Stimulated activated effector memory CD8-positive, alpha-beta T cell treated with anti-CD3 and anti-CD28 coated beads, Interleukin-12 subunit alpha, Interleukin-12 subunit beta, amount 100 ng/mL, for 72 hours (primary cell): ENCODE data around the gene CCDC187.
A peak's percentile ranks its signal among the peaks of the same experiment; 100 is the strongest.

Experiments
- ATAC-seq: fragments of 150-1000 bp; cut with Tn5 transposase; 2 replicates; pipeline ENCODE4 v1.10.0; 2021
- DNase-seq, 2 donors: peaks; one replicate each; pipeline ENCODE4 v3.0.0; 2021 to 2022; ENCODE audit warnings: low spot score in 2 of 2
- H3K27ac Mint-ChIP-seq: one replicate; pipeline ENCODE4 v1.8.0; 2022; ENCODE audit warnings: mild to moderate bottlenecking, mixed read lengths
- H3K36me3 Mint-ChIP-seq: one replicate; pipeline ENCODE4 v1.8.0; 2022; ENCODE audit warnings: mild to moderate bottlenecking, mixed read lengths
- H3K4me1 Mint-ChIP-seq: one replicate; pipeline ENCODE4 v1.8.0; 2022; ENCODE audit warnings: mixed read lengths
- H3K4me3 Mint-ChIP-seq: one replicate; pipeline ENCODE4 v1.8.0; 2022; ENCODE audit warnings: mild to moderate bottlenecking, mixed read lengths
- H3K9me3 Mint-ChIP-seq: one replicate; pipeline ENCODE4 v1.8.0; 2022; ENCODE audit warnings: mixed read lengths

CCDC187 gene

DNA sequence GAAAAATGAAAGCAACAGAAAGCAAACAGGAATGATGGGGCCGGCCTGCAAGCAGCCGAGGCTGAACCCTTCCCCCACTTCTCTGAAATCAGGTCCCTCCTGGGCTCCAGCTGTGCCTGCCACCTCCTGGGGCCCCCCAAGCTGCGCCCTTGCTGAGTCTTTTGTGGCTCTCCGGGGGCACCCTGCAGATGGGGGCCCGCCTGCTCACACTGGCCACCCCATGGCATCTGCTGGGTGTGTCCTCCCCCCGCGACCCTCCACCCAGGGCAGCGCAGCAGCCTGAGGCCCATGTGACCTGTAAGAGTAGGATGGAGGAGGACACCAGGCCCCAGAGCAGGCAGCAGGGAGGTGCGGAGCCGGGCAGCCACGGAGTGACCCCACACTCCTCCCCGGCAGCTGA lies 29.2 kb upstream of the CCDC187 start:
- DNase-seq = no peak
- Mint-ChIP-seq H3K27ac (no peak overlapping the region), H3K4me3 (no peak overlapping the region), H3K36me3 (no peaks in the 10 kb centered on the region), H3K9me3 (no peaks in the 10 kb centered on the region), H3K4me1 (peaks cover 9% of the 10 kb centered on the region)
- ATAC-seq = no peak

DNA sequence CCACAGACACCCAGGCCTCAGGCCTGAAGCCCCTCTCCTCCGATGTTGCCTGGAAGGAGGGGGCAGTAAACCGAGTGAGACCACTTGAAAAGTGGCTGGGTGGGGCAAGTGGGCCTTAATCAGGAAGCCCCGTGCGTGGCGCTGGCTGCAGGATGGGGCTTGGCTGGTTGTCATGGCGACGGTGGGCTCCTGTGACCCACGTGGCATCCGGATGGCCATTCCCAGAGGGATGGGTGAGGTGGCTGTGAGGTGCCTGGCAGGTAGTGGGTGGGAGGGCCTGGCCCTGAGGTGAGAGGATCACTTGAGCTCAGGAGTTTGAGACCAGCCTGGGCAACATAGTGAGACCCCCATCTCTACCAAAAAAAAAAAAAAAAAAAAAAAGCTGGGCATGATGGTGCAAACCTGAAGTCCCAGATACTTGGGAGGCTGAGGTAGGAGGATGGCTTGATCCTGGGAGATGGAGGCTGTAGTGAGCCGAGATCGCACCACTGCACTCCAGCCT lies 28.6 kb upstream of the CCDC187 start:
- Mint-ChIP-seq H3K4me1 (peaks cover 9% of the 10 kb centered on the region), H3K4me3 (no peak overlapping the region), H3K9me3 (no peaks in the 10 kb centered on the region), H3K27ac (no peak overlapping the region), H3K36me3 (no peaks in the 10 kb centered on the region)
- ATAC-seq = no peak
- no peak for DNase-seq

DNA sequence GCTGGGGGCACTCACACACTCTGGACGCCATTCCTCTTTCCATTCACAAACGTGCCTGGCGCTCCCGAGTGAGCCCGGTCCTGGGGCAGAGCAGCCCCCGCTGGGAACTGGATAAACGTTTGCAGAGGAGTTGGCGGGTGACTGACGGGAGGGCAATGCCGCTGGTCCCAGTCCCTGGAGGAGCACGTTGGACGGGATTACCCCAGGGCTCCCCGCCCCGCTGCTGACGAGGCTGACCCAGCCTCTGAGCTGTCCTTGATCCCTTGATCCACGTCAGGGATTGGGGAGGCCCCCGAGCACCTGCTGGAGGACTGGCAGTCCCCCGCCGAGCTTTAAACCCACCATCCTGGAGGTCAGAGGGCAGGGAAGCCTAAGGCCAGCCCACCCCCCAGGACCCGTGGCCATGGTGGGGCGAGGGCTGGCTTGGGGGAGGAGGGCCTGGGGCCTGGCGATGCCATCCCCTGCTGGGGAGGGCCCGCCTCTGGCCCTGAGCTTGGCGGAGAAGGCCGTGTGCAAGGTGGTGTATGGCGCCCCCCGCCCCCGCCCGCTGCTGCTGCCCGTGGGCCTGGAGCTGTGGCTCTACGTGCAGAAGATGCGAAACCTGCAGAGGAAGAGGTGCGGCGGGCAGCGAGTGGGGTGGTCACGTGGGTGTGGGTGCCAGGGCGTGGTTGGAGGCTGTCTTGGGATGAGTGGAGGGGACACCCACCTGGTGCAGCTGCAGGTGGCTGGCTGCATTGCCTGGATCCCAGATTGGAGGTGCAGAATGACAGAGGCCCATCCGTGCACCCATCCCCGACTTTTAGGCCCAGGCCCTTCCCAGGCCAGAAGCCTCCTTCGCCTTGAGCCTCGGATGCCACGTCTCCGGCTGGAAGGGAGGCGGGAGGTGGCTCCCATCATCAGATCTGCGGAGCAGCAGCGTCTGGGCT lies 27.9 kb upstream of the CCDC187 start:
- H3K9me3 Mint-ChIP-seq = no peaks in the 10 kb centered on the region

DNA sequence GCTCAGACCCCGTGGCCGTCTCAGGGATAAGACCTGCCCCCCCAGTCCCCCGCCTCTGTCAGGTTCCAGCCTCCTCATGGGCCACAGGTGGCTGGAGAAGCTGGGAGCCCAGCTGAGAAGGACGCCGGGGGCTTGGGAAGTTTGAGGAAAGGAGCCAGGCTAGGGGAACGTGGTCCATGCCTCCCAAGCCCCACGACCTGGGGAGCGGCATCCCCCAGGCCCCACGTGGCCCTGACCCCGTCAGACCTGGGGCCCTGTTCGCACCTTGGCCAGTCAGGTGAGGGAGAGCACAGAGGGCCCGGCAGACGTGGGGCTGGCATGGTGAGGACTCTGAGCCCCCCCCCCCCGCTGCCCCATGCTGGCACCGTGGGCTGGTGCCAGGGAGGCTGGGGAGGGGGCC lies 27.1 kb upstream of the CCDC187 start:
- Mint-ChIP-seq H3K4me1 (peaks cover 9% of the 10 kb centered on the region), H3K9me3 (no peaks in the 10 kb centered on the region), H3K36me3 (no peaks in the 10 kb centered on the region), H3K27ac (no peak overlapping the region), H3K4me3 (no peak overlapping the region)
- DNase-seq (no peak), ATAC-seq (no peak)

More for the DNA sequence above, 27.9 kb upstream of the CCDC187 start:
- DNase-seq (no peak), ATAC-seq (no peak)
- H3K4me1 Mint-ChIP-seq = peaks cover 9% of the 10 kb centered on the region
- H3K4me3 Mint-ChIP-seq = no peak overlapping the region
- H3K36me3 Mint-ChIP-seq = no peaks in the 10 kb centered on the region
- no peak overlapping the region for H3K27ac Mint-ChIP-seq

DNA sequence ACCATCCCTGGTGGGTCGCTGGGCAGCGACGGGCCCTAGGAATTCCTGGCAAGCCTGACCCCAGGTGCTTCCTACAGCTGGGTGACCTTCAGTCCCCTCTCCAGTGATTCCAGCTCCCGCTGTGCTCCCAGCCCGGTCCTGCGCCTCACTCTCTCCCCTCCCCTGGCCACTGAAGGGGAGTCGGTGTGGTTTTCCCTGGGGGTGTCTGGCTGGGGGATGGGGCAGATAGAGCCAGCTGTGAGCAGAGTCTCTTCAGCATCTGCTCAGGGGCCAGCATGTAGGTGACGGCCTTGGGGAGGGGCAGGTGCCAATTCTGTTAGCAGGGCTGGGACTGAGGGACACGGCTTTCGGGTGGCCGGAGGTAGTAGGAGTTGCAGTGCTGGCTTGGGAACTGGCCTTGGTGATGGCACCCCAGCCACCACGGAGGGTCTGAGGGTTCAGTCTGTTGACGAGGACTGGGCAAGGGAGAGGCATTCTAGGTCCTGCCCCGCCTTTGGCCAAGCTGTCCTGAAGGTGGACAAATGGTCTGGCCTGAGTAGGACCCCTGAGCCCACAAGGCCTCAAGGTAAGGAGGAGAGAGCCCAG lies 26.6 kb upstream of the CCDC187 start:
- H3K27ac Mint-ChIP-seq = no peak overlapping the region
- peaks cover 9% of the 10 kb centered on the region for H3K4me1 Mint-ChIP-seq
- ATAC-seq (no peak), DNase-seq (no peak)
- H3K9me3 Mint-ChIP-seq = no peaks in the 10 kb centered on the region
- H3K4me3 Mint-ChIP-seq = no peak overlapping the region
- H3K36me3 Mint-ChIP-seq = no peaks in the 10 kb centered on the region

DNA sequence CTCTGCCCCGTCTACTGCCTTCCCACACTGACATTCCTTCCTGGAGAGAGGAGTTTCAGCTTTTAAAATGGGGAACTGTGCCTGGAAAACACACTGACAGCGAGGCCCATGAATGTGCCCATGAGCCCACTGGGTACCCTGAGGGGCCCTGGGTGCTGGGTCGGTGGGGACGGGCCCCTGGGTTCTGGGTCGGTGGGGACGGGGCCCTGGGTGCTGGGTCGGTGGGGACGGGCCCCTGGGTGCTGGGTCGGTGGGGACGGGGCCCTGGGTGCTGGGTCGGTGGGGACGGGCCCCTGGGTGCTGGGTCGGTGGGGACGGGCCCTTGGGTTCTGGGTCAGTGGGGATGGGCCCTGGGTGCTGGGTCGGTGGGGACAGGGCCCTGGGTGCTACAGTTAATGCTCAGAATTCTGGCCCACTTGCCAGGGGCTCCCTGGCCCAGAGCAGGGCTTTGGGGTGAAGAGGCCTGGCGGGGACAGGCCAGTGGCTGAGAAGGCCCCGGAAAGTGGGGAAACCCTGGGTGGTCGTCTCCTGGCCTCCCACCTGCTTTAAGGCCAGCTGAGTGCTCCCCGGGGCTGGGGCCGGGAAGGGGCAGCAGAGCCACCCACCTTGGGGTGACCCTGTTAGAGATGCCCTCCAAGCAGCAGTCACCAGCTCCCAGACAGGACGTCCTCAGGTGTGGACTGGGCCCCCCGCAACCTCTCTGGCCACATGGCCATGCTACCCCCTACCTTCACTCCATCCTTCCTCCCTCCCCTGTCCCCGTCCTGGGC lies 25.9 kb upstream of the CCDC187 start:
- Mint-ChIP-seq H3K4me1 (peaks cover 9% of the 10 kb centered on the region), H3K4me3 (no peak overlapping the region), H3K36me3 (no peaks in the 10 kb centered on the region), H3K9me3 (no peaks in the 10 kb centered on the region), H3K27ac (no peak overlapping the region)
- no peak for ATAC-seq
- no peak for DNase-seq

DNA sequence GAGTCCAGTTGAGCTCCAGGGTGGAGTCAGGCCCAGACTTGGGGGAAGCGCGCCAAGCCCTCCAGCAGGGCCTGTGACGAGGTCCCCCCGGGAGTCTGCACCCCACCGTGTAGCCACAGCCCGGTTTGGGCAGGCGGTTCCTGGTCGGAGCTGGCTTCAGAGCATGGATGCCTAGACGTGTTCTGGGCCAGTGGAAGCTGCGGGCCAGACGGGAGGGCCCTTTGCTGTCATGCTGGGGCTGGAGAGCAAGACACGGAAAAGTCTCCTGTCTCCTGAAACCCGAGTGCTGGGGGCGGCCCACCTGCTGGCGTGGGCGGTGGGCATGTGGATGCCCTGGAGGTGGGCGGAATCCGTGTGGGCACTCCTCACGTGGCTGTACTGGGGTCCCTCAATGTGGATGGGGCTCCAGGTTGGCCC lies 25.3 kb upstream of the CCDC187 start:
- Mint-ChIP-seq H3K36me3 (no peaks in the 10 kb centered on the region), H3K4me1 (peaks cover 9% of the 10 kb centered on the region), H3K4me3 (peak overlapping the region; percentile 58), H3K9me3 (no peaks in the 10 kb centered on the region), H3K27ac (no peak overlapping the region)
- ATAC-seq (no peak), DNase-seq (no peak)

DNA sequence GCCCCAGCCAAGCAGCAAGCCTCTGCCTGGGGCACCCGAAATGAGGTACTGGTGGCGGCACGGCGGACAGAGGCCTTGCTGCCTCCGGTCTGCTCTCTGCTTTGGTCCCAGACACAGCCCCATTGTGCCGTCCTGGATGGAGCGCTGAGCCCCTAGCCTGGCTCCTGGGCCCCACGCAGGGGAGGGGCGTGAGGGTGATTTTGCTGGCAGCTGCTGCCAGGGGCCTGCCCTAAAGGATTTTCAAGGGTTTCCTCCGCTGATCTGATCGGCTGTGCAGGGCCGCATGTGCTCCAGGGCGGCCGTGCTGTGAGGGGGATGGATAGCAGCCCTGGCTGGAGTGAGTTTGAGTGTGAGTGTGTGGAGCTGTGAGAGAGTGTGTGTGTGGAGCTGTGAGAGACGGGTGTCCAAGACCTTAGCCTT lies 24.7 kb upstream of the CCDC187 start:
- Mint-ChIP-seq H3K4me3 (peak overlapping the region; percentile 58), H3K4me1 (peaks cover 9% of the 10 kb centered on the region), H3K9me3 (no peaks in the 10 kb centered on the region), H3K27ac (no peak overlapping the region), H3K36me3 (no peaks in the 10 kb centered on the region)
- no peak for ATAC-seq
- no peak for DNase-seq

DNA sequence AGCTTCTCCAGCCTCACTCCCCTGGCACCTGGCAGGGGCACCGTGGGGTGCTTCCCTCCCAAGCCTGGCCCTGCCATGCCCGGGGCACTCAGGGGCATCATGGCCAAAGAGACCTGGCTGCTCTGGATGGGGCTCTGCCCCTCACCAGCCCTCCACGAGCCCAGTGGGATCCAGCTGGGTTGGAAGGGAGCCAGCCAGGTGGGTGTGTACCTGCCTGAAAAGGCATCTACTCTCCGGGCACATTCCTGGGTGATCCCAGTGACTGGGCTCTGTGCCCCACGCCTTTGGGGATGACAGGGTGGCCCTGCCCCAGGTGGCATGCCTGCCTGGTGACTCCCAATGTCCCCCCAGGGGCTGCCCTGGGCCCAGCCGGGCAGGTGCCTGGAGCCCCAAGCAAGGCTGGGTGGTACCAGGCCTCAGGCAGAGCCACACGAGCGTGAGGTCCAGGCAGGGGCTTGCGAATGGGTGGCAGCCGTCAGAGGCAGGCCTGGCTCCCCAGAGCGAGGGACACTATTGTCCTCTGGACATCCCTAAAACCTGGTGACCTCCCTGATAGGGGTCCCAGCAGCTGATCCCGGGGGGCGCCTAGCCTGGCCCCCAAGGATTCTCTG lies 24.2 kb upstream of the CCDC187 start:
- DNase-seq (no peak), ATAC-seq (peak; percentile 2)
- Mint-ChIP-seq H3K9me3 (no peaks in the 10 kb centered on the region), H3K36me3 (no peaks in the 10 kb centered on the region), H3K27ac (no peak overlapping the region), H3K4me3 (peak overlapping the region; percentile 58), H3K4me1 (peaks cover 9% of the 10 kb centered on the region)

DNA sequence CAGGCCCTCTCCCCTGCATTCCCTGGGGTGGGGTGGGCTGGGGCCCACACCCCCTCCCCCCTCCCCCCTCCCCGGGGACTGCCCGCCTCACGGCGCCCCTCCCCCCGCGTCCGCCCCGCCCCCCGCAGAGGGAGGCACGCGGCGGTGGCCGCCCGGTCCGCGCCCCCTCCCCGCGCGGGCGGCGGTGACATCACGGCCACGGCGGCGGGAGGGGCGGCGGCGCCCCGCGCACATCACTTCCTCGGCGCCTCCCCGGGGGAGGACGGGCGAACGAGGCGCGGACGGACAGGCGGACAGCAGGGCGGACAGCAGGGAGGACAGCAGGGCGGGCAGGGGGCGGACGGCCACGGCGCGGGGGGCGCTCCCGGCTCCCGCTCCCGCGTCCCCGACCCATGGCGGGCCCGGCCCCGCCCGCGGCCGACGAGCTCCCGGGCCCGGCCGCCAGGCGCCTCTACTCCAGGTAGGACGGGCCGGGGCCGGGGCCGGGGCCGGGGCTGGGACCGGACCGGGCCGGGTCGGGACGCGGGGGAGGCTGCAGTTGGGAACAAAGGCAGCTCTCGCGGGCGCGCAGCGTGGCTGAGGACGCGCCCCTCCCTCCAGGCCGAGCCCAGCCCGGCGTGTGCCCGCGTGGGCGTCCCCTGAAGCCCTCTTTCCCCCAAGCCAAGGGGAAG lies 23.5 kb upstream of the CCDC187 start, which contains the start of gene GPSM1:
TSS of gene GPSM1 (plus strand) at position 236 of the 671 bp plus-strand sequence. CDS start at position 393, 157 bp downstream.
- DNase-seq (no peak), ATAC-seq (peak; percentile 58)
- Mint-ChIP-seq H3K4me1 (peaks cover 9% of the 10 kb centered on the region), H3K9me3 (no peaks in the 10 kb centered on the region), H3K27ac (peak within 1 kb of the TSS; percentile 32), H3K4me3 (peak within 1 kb of the TSS; percentile 58), H3K36me3 (no peaks in the 10 kb centered on the region)

DNA sequence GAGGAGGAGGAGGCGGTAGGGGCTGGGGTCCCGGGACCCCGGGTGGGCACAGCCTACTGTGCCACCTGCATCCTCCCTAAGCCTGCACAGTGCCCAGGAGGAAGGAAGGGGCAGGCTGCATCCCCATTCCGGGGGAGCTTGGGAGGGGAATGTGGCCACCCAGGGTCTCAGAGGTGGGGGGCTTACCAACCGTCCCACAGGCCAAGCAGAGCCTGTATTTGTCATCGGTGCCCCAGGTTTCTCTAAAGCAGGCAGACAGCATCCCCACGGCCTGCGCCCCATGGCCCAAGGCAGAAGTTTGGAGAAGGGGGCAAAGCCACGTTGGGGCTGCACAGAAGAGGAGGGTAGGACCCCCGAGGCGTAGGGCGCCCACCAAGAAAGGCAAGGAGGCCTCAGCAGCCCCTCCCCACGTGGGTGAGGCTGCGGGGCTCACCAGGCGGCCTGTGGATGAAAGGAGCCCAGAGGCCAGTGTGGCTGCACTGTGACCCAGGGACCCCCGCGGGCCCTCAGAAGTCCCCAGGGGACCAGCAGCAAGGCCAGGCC lies 22.9 kb upstream of the CCDC187 start:
- H3K36me3 Mint-ChIP-seq = no peaks in the 10 kb centered on the region
- peak overlapping the region; percentile 32 for H3K27ac Mint-ChIP-seq
- DNase-seq (no peak), ATAC-seq (peak; percentile 4)
- H3K4me3 Mint-ChIP-seq = peak overlapping the region; percentile 58
- H3K4me1 Mint-ChIP-seq = peaks cover 9% of the 10 kb centered on the region
- H3K9me3 Mint-ChIP-seq = no peaks in the 10 kb centered on the region

DNA sequence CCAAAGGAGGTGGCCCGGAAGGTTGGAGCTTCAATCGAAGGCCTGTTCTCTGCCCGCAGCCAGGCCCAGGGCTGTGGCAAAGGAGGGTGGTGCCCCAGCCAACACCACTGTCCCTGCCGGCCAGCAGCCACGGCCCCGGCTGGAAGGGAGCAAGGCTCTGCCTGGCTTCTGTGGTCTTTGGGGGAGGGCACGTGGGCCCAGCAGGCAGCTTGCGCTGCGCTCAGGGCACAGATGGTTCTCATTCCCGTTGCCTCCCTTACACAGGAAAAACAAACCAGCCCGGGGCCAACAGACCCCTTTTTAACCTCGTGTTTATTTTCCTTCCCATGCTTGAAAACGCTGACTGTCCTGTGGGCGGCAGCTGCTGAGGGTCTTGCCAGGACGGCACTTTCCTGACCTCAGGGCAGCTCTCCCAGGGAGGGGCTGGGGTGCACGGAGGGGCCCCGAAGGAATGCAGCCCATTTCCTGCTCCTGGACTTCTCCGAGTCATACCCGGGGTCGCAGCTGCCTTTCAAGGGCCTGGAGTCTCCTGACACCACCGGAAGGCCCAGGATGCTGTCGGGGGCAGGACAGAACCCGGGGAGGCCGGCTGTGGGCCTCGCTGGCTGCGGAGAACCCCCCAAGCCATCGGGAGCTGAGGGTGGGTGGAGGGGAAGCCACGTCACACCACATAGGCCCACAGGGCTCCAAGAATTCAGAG lies 22.3 kb upstream of the CCDC187 start:
- Mint-ChIP-seq H3K4me3 (peak overlapping the region; percentile 58), H3K4me1 (peaks cover 6% of the 10 kb centered on the region), H3K36me3 (no peaks in the 10 kb centered on the region), H3K27ac (peak overlapping the region; percentile 32), H3K9me3 (no peaks in the 10 kb centered on the region)
- ATAC-seq (no peak), DNase-seq (no peak)

DNA sequence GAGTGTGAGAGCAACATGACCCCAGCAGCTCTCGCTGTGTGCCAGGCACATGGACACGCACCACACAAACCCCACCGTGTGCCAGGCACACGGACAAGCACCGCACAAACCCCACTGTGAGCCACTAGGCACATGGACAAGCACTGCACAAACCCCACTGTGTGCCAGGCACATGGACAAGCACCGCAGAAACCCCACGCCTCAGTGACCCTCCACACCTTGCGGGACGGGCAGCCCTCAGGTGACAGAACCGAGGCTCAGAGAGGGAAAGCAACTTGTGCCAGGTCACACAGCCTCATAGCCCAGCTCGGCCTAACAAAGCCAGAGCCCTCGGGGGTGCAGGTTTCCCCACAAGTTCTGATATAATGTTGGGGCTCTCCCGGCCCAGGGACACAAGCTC lies 21.5 kb upstream of the CCDC187 start:
- Mint-ChIP-seq H3K4me3 (no peak overlapping the region), H3K4me1 (peaks cover 6% of the 10 kb centered on the region)
- no peak for DNase-seq

More for the DNA sequence above, 21.5 kb upstream of the CCDC187 start:
- ATAC-seq = no peak
- Mint-ChIP-seq H3K27ac (no peak overlapping the region), H3K9me3 (no peaks in the 10 kb centered on the region), H3K36me3 (no peaks in the 10 kb centered on the region)
